Natural killer cell treated with Interleukin-12 subunit alpha and Interleukin-12 subunit beta and Interleukin-15 and Interleukin-18, amount 100 ng/mL, for 72 hours (primary cell): ENCODE data around the gene SPATA2. TPM values are rescaled to one million over a fixed set of nuclear protein-coding genes. Genes with fewer than 3 reads are reported as not detected.
"Not testable (repeated sequence)": the region's sequence is repeated elsewhere in the genome, so short reads cannot be mapped to it uniquely, and the experiment has no call there.

ENCODE experiments used
- ATAC-seq, 2 donors: fragments of 150-1000 bp; cut with Tn5 transposase in 1 of 2; sonication (Bioruptor Pico), chemical (Tn5 transposase) in 1 of 2; 2 replicates each; pipeline ENCODE4 v1.10.0; 2021
- DNase-seq: peaks from one replicate; pipeline ENCODE4 v3.0.0; 2022; ENCODE audit warnings: low spot score
- H3K27ac Mint-ChIP-seq, 2 donors: 1 replicate in 1 of 2; 2 replicates in 1 of 2; pipeline ENCODE4 v1.8.0; 2022; ENCODE audit warnings: mixed read lengths in 2 of 2, mild to moderate bottlenecking in 1 of 2, moderate library complexity in 1 of 2
- H3K27me3 Mint-ChIP-seq, 2 donors: 1 replicate in 1 of 2; 2 replicates in 1 of 2; pipeline ENCODE4 v1.8.0; 2022; ENCODE audit warnings: mixed read lengths in 2 of 2
- H3K36me3 Mint-ChIP-seq: one replicate; pipeline ENCODE4 v1.8.0; 2022; ENCODE audit warnings: mixed read lengths
- H3K4me1 Mint-ChIP-seq, 2 donors: 1 replicate in 1 of 2; 2 replicates in 1 of 2; pipeline ENCODE4 v1.8.0; 2022; ENCODE audit warnings: low read depth in 2 of 2, mixed read lengths in 2 of 2, mild to moderate bottlenecking in 1 of 2
- H3K4me3 Mint-ChIP-seq: one replicate; pipeline ENCODE4 v1.8.0; 2022; ENCODE audit warnings: mixed read lengths
- H3K9me3 Mint-ChIP-seq: 2 replicates; pipeline ENCODE4 v1.8.0; 2022; ENCODE audit warnings: mixed read lengths
- total RNA-seq, 2 donors: library from RNA; stranded (reverse); gene quantifications; one replicate each; pipeline ENCODE4 v1.2.3, GENCODE V29; 2022

Gene SPATA2
- 10 to 100 TPM; 10.1 to 12.0 TPM for total RNA-seq

- Mint-ChIP-seq H3K9me3 (no peaks in the 10 kb centered on the region), H3K4me1 (peaks cover 31 to 34% of the 10 kb centered on the region in 2 donors)
Observed at GRCh38 chr20:49915380-49916145, at the start of gene SPATA2. TSS of gene SPATA2 (minus strand) at chr20:49915529. CDS start at chr20:49908490, 7,039 bp downstream.

GRCh38 chr20:49961413-49961812, 46.1 kb upstream of the SPATA2 start:
- no peaks in the 10 kb centered on the region for H3K36me3 Mint-ChIP-seq

More at GRCh38 chr20:49915380-49916145, at the start of gene SPATA2:
- DNase-seq (peak; percentile 95), ATAC-seq (peak; percentile 88 to 94)
- Mint-ChIP-seq H3K27me3 (no peaks in the 10 kb centered on the region), H3K27ac (peak within 1 kb of the TSS; percentile 92 to 99), H3K4me3 (peak within 1 kb of the TSS; percentile 91), H3K36me3 (no peaks in the 10 kb centered on the region)

GRCh38 chr20:49957089-49957938, 42.0 kb upstream of the SPATA2 start:
- not testable (repeated sequence) for H3K27me3 Mint-ChIP-seq
- H3K27ac Mint-ChIP-seq = peak overlapping the region; percentile 43 to 88

More at GRCh38 chr20:49961413-49961812, 46.1 kb upstream of the SPATA2 start:
- H3K9me3 Mint-ChIP-seq = no peaks in the 10 kb centered on the region
- H3K27me3 Mint-ChIP-seq = no peaks in the 10 kb centered on the region
- ATAC-seq = no peak
- H3K4me1 Mint-ChIP-seq = peaks cover 4 to 17% of the 10 kb centered on the region in 2 donors
- no peak overlapping the region for H3K4me3 Mint-ChIP-seq
- no peak overlapping the region for H3K27ac Mint-ChIP-seq
- DNase-seq = no peak

GRCh38 chr20:49956689-49957088, 41.4 kb upstream of the SPATA2 start:
- Mint-ChIP-seq H3K4me1 (peaks cover 4 to 17% of the 10 kb centered on the region in 2 donors), H3K9me3 (no peaks in the 10 kb centered on the region), H3K27ac (peak overlapping the region in 1 of 2 donors; percentile 88), H3K36me3 (peaks cover 16% of the 10 kb centered on the region), H3K4me3 (peak overlapping the region; percentile 52), H3K27me3 (no peaks in the 10 kb centered on the region)
- ATAC-seq = no peak
- DNase-seq = no peak

More at GRCh38 chr20:49957089-49957938, 42.0 kb upstream of the SPATA2 start:
- Mint-ChIP-seq H3K4me3 (peak overlapping the region; percentile 52), H3K36me3 (peaks cover 12% of the 10 kb centered on the region), H3K4me1 (peaks cover 4 to 17% of the 10 kb centered on the region in 2 donors)
- not testable (repeated sequence) for H3K9me3 Mint-ChIP-seq, ATAC-seq, DNase-seq

- not testable (repeated sequence) for H3K9me3 Mint-ChIP-seq, ATAC-seq, H3K4me3 Mint-ChIP-seq
Observed at GRCh38 chr20:49955830-49956396, 40.6 kb upstream of the SPATA2 start.

GRCh38 chr20:49955167-49955566, 39.8 kb upstream of the SPATA2 start:
- DNase-seq (no peak), ATAC-seq (no peak)
- H3K4me1 Mint-ChIP-seq = peaks cover 7 to 25% of the 10 kb centered on the region in 2 donors
- peaks cover 16% of the 10 kb centered on the region for H3K36me3 Mint-ChIP-seq
- no peak overlapping the region for H3K27ac Mint-ChIP-seq
- no peaks in the 10 kb centered on the region for H3K27me3 Mint-ChIP-seq
- H3K4me3 Mint-ChIP-seq = no peak overlapping the region
- H3K9me3 Mint-ChIP-seq = no peaks in the 10 kb centered on the region

More at GRCh38 chr20:49955830-49956396, 40.6 kb upstream of the SPATA2 start:
- not testable (repeated sequence) for DNase-seq, H3K27ac Mint-ChIP-seq, H3K27me3 Mint-ChIP-seq
- H3K36me3 Mint-ChIP-seq = peaks cover 16% of the 10 kb centered on the region
- H3K4me1 Mint-ChIP-seq = peaks cover 7 to 23% of the 10 kb centered on the region in 2 donors

GRCh38 chr20:49951151-49951550, 35.8 kb upstream of the SPATA2 start:
- no peak overlapping the region for H3K4me3 Mint-ChIP-seq
- peaks cover 10 to 17% of the 10 kb centered on the region in 2 donors for H3K4me1 Mint-ChIP-seq
- DNase-seq (no peak), ATAC-seq (peak in 1 of 2 donors; percentile 78)
- H3K27me3 Mint-ChIP-seq = no peaks in the 10 kb centered on the region
- peaks cover 42% of the 10 kb centered on the region for H3K36me3 Mint-ChIP-seq
- peak overlapping the region; percentile 46 to 76 for H3K27ac Mint-ChIP-seq
- H3K9me3 Mint-ChIP-seq = no peaks in the 10 kb centered on the region

GRCh38 chr20:49948809-49949507, 33.6 kb upstream of the SPATA2 start:
- Mint-ChIP-seq H3K36me3 (peaks cover 36% of the 10 kb centered on the region), H3K9me3 (no peaks in the 10 kb centered on the region), H3K27me3 (no peaks in the 10 kb centered on the region), H3K4me3 (no peak overlapping the region), H3K27ac (peak overlapping the region in 1 of 2 donors; percentile 24), H3K4me1 (peaks cover 15 to 17% of the 10 kb centered on the region in 2 donors)
- no peak for DNase-seq
- ATAC-seq = no peak

- Mint-ChIP-seq H3K4me3 (no peak overlapping the region), H3K27me3 (no peaks in the 10 kb centered on the region), H3K9me3 (no peaks in the 10 kb centered on the region), H3K4me1 (peaks cover 17% of the 10 kb centered on the region in 2 donors), H3K27ac (peak overlapping the region in 1 of 2 donors; percentile 24), H3K36me3 (peaks cover 36% of the 10 kb centered on the region)
- no peak for DNase-seq
- ATAC-seq = no peak
Observed at GRCh38 chr20:49948178-49948577, 32.8 kb upstream of the SPATA2 start.

- Mint-ChIP-seq H3K27me3 (no peaks in the 10 kb centered on the region), H3K4me3 (no peak overlapping the region), H3K27ac (no peak overlapping the region), H3K36me3 (peaks cover 34% of the 10 kb centered on the region), H3K9me3 (no peaks in the 10 kb centered on the region), H3K4me1 (peaks cover 18 to 21% of the 10 kb centered on the region in 2 donors)
- no peak for ATAC-seq
- DNase-seq = no peak
Observed at GRCh38 chr20:49945701-49946477, 30.6 kb upstream of the SPATA2 start.

- no peak for DNase-seq
- Mint-ChIP-seq H3K27ac (no peak overlapping the region), H3K36me3 (peaks cover 34% of the 10 kb centered on the region), H3K27me3 (no peaks in the 10 kb centered on the region), H3K4me3 (no peak overlapping the region), H3K9me3 (no peaks in the 10 kb centered on the region), H3K4me1 (peaks cover 17 to 23% of the 10 kb centered on the region in 2 donors)
- ATAC-seq = no peak
Observed at GRCh38 chr20:49945306-49945700, 30.0 kb upstream of the SPATA2 start.

- DNase-seq = no peak
- H3K4me3 Mint-ChIP-seq = no peak overlapping the region
- H3K4me1 Mint-ChIP-seq = peaks cover 25 to 38% of the 10 kb centered on the region in 2 donors
- H3K36me3 Mint-ChIP-seq = peaks cover 22% of the 10 kb centered on the region
- H3K27me3 Mint-ChIP-seq = no peaks in the 10 kb centered on the region
- ATAC-seq = no peak
- H3K9me3 Mint-ChIP-seq = no peaks in the 10 kb centered on the region
- no peak overlapping the region for H3K27ac Mint-ChIP-seq
Observed at GRCh38 chr20:49942942-49943341, 27.6 kb upstream of the SPATA2 start.
